GM19395 (cell line): ENCODE measurements around the gene TM9SF2.
"Not testable (repeated sequence)": the region's sequence is repeated elsewhere in the genome, so short reads cannot be mapped to it uniquely, and the experiment has no call there.

Source experiments
- ATAC-seq: cut with Tn5 transposase; IDR thresholded peaks from one replicate; pipeline ENCODE4 v1.9.1; 2021; ENCODE audit warnings: mild to moderate bottlenecking, moderate library complexity; ENCODE audit not compliant: unreplicated experiment

The TM9SF2 gene

DNA sequence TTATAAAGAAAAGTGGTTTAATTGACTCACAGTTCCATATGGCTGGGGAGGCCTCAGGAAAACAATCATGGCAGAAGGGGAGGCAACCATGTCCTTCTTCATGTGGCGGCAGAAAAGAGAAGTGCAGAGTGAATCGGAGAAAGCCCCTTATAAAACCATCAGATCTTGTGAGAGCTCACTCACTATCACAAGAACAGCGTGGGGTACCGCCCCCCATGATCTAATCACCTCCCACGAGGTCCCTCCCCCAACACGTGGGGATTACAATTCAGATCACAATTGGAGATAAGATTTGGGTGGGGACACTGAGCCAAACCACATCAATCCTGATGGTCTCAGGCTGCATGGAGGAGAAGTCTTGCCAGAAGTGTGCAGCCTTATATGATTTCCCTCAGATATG, 26.0 kb downstream of the TM9SF2 start:
- ATAC-seq, result no peak

GRCh38 chr13:99528547-99528946, 27.3 kb downstream of the TM9SF2 start:
- ATAC-seq, result no peak

DNA sequence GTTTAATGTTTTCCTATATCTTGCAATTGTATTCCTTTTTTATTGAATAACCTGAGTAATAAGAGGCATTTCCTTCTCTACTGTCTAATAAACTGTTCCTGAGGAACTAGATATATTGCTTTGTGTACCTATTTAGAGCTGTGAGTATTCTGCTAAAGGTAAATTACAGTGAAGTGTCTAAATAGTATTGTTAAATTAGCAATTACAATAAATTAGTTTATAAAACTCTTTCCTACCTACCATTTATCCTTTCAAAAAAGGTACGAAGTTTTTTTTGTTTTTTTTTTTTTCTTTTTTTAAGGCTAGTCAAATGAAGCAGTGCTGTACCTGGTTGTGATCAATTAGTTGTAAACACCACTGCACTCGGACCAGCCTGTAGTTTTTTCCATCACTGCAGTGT, 34.8 kb downstream of the TM9SF2 start:
- ATAC-seq, result no peak

DNA sequence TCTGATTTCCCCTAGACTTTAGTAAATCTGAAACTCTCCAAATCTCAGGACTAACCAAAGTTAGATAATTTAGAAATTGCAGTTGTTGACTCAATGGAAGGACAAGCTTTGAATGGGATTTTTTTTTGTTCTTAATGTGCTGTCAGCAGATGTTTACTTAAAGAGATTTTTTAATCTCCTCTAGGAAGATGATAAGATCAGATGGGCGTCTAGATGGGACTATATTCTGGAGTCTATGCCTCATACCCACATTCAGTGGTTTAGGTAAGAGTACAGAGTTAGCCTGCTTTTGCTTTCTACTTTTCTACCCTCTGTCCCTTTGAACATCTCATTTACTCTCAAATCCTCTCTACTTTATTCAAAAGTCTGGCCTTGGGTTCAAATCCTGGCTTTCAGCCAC, 39.3 kb downstream of the TM9SF2 start:
- no peak for ATAC-seq

DNA sequence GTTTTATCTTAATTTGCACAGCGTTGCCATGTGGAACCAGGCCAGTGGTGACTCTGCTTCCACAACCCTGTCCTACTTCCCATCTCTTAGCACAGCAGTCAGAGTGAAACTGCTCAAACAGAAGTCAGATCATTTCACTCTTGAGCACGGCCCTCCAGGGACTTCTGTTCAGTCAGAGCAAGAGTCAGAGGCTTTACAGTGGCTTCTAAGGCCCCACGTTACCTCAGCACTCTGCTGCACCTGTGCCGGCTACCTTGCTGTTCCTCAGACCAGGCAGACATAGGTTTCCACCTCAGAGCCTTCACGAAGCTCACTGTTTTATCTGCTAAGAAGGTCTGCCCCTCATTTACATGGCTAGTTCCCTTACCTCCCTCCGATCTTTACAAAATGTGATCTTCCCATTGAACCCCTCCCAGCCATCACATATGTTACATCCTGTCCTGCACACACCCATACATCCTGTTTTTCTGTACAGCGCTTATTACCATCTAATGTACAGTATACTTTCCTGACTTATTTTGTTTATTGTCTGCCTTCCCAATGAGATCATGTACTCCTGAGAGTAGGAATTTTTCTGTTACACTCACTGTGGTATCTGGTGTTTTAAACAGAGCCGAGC, 41.6 kb downstream of the TM9SF2 start:
- ATAC-seq, result peak; percentile 99

- ATAC-seq, result no peak
These were observed 44.1 kb downstream of the TM9SF2 start for GRCh38 chr13:99545361-99545760.

DNA sequence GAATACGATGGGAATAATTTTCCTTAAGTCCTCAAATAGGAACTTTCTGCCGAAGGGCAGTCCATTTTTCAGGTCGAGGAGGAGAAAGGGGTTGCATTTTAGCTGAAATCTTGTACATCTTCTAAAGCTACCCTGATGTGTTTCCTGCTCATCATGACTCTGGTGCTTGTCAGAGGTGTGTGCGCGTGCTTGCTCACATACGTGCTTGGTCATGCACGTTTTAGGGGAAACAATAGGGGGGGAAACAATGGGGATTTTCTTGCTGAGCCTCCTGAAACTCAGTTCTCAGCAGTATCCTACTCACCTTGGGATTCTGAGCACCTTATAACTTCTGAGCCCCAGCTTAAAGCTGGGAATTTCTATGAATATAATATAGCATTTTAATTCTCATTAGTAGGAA, 44.7 kb downstream of the TM9SF2 start:
- ATAC-seq, result no peak

DNA sequence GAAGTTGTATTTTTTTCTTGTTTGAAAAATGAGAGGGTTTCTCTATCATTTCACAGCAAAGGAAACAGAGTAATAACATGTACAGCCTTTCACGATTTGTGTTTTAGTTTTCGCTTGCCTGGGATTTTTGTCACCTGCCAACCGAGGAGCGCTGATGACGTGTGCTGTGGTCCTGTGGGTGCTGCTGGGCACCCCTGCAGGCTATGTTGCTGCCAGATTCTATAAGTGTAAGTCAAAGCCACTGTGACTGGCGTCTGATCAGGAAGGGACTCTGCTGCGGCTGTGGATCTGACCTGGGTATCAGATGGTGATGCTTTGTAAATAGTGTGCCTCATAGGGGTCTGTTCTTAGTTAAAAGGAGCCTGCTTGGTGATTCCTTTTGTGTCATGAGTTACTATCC, 45.6 kb downstream of the TM9SF2 start:
- no peak for ATAC-seq

GRCh38 chr13:99548448-99548847, 47.2 kb downstream of the TM9SF2 start:
- peak; percentile 77 for ATAC-seq

DNA sequence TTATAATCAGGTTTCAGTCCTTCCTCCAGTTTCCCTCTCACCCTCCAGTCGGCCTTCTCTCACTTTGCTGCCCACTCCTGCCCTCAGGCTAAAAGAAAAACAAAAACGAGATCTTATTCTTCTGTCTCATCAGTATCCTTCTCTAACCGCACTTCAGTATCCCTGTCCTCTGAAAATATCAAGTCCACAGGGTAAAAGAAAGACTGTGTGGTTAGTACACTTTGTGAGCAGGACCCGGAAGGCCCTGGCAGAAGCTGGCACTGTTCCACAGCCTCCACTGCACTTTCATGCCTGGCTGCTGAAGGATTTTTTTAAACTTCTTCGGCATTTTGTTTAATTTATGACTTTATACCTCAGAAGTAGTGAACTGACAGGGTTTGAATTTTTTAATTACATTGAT, 51.8 kb downstream of the TM9SF2 start:
- ATAC-seq, result no peak

DNA sequence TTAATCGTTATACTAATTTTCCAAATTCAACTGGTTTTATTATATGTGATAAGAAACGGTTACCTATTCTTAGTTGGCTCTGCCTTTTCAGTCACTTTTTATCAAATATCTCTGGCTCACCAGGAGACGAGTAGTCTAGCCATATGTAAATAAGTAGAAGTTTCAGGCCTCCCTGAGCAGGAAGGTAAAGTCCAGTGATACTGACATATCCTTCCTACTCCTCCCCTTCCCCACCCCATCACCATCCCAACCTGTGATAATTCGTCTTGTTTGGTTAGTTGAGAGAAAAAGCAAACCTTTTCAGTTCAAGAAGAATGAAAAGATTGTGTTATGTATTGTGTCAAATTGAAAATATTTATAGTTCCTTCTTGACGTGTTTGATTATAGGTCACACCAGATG, 53.9 kb downstream of the TM9SF2 start:
- no peak for ATAC-seq

DNA sequence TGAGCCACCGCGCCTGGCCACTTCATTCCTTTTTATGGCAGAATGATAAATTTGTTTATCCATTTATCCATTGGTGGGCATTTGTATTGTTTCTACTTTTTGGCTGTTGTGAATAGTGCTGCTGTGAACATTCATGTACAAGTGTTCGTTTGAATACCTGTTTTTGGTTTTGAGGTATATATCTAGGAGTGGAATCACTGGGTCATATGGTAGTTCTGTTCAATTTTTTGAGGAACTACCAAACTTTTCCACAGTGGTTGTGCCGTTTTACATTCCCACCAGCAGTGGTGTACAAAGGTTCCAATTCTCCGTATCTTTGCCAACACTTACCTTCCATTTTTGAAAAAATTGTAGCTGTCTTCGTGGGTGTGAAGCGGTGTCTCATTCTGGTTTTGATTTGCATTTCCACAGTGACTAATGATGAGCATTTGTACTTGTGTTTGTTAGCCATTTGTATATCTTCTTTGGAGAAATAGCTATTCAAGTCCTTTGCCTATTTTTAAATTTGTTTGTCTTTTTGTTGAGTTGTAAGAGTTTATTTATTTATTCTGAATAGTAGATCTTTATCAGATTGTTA, 55.7 kb downstream of the TM9SF2 start:
- no peak for ATAC-seq

- ATAC-seq, result no peak
These were observed 57.4 kb downstream of the TM9SF2 start for GRCh38 chr13:99558570-99559180.

DNA sequence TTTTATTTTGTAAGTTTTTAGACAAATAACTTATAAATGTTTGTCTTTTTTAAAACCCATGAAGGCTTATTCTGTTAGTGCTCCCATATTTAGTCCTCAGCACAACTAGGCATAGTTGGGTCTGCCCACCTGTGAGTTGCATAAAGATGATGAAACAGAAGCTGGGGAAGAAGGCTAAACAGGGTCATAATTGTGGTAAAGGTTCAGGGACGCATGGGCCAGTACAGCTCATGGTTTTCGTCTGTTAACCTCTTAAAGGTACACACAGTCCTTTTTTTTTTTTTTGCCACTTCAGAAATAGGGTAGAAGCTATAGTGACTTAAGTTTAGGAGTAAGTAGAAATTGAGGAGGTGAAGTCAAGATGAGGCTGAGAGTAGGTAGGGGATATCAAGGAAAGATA, 58.3 kb downstream of the TM9SF2 start:
- no peak for ATAC-seq

DNA sequence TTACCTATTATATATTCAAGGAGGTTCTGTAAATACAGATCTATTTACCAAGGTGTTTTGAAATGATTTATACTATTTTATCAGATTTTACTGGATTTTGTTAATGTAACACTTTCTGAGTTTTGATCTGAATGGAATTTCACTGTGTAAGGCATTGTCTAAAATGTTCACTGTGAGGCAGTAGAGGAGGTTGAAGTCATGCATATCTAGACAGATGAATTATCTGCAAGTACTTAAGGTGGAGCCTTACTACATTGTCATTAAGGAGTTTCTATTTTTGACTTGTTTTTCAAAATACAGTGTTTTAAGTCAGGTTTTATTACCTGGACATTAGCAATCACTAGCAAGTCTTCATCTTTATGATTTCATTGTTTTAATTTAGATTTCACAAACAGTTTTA, 62.1 kb downstream of the TM9SF2 start:
- ATAC-seq, result no peak

- ATAC-seq, result no peak
These were observed 63.1 kb downstream of the TM9SF2 start for GRCh38 chr13:99564386-99564785.

DNA sequence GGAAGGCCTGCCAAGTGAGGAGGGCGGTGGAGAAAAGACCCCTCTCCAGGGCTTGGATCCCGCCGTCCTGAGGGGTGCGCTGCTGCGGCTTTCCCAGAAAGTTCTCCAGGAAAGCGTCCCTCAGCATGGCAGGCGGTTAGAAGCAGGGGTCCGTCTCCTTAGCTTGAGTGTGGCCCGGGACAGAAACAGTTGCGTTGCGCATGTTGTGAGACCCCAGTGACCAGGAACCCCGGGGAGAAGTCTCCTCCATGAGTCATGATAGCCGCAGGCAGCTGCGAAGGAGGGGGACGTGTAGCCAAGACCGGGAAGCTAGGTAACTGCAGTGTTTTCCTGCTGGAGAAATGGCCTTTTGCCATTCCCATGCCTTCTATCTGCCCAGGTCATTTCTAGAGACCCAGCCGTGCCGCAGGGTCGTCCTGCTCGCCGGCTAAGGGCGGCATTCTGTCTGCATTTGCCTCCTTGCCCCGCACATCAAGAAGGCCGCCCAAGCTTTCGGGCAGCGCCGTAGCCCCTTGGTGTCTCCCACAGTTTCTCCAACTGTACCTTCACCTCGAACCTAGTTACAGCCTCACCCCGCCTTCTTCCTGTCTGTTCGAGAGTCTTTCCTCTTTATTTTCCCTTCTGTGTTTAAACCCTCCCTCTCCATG, 64.3 kb downstream of the TM9SF2 start:
- no peak for ATAC-seq

GRCh38 chr13:99566125-99567083, 65.1 kb downstream of the TM9SF2 start:
- no peak for ATAC-seq

DNA sequence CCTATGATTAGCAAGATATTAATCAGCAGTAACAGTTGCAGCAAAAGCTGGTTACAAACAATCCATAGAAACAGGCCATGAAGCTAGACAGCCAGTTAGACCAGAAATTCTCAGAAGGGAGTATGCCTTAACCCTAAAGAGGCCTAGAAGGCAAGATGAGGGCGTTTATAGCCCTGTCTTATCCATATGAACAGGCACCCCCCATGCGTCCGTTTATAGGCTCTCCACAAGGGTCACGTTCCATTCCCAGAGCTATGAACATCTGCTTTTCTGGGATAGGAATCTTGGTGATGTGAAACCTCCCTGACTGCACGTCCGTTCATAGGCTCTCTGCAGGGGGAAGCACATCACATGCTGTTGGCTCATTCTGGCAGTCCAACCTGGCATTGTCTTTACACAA, 67.6 kb downstream of the TM9SF2 start:
- not testable (repeated sequence) for ATAC-seq

GRCh38 chr13:99572131-99572530, 70.9 kb downstream of the TM9SF2 start:
- ATAC-seq, result no peak

DNA sequence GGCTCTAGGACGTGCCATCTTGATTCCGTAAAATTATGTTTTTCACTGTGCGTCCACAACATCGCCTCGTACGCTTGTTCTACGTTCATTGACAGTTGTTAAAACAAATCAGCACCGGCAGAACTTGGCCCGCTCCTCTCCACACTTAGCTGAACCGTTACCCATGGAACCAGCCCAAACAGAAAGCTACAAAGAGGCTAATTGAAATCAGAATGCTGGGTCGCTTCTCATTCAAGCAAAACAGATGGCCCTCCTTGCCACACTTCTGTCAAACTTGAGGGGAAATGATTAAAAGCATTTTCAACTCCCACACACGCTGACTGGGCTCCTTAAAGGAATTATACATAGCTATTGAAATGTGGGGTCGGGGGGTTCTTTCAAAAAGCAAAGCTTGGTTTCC, 71.6 kb downstream of the TM9SF2 start:
- no peak for ATAC-seq
